Fibroblast of the aortic adventitia (primary cell): ENCODE measurements around the gene CAVIN1. TPM values are rescaled to one million over a fixed set of nuclear protein-coding genes. Genes with fewer than 3 reads are reported as not detected.
"Not testable (repeated sequence)": the region's sequence is repeated elsewhere in the genome, so short reads cannot be mapped to it uniquely, and the experiment has no call there.

Experiments
- DNase-seq: peaks from one replicate; pipeline ENCODE4 v3.0.0-alpha.2; 2010; ENCODE audit warnings: low read depth
- H3K4me3 ChIP-seq: 2 replicates; pipeline ENCODE4 v1.5.1; 2011; ENCODE audit warnings: low read depth, mild to moderate bottlenecking, control low read depth, low read length, moderate library complexity
- small RNA-seq: library from RNA; depleted of rRNA; stranded (forward); fragments of <200 nt; gene quantifications from one replicate; pipeline ENCODE3, GENCODE V24; 2012
- total RNA-seq: library from RNA; depleted of rRNA; stranded (reverse); fragments of >200 nt; gene quantifications from 2 replicates; pipeline ENCODE4 v1.2.3, GENCODE V29; 2012; ENCODE audit warnings: low replicate concordance
- TF ChIP-seq, protein P1 (sequence below): IDR thresholded peaks from 2 replicates; pipeline ENCODE4 v1.5.1; 2011; ENCODE audit warnings: mild to moderate bottlenecking, low read length, control low read depth, inconsistent platforms; ENCODE audit not compliant: insufficient read depth

Gene CAVIN1
- total RNA-seq, 1 donor: 721 TPM

DNA sequence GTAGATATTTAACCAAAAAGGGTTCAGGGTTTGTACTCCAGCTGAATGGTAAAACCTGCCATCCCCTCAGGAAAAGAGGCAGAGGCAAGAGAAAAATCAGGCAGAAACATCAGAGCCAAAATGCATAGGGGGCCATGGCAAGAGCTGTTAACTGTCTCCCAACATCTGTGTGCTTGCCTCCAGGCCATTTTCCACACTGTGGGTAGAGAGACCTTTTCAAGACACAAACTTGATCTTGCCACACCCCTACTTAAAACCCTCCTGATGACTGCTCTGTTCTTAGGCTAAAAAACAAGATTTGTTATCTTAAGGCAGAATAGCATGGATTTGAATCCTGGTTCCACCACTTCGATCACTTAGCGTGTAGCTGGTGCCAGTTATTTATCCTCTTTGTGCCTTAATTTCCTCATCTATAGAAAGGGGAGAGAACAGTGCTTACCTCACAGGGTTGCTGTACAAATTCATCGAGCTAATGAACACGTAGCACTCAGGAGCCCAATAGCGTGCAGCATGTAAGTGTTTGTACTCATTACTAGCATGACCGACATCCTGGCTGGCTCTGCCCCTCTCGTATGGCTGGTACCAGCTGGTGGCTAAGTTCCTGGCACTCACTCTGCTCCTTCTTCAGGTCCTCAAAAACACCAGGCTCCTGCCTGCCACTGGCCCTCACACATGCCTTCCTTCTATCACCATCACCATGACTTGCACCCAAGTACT, 60.7 kb downstream of the CAVIN1 start:
- TF ChIP-seq, protein P1, sequence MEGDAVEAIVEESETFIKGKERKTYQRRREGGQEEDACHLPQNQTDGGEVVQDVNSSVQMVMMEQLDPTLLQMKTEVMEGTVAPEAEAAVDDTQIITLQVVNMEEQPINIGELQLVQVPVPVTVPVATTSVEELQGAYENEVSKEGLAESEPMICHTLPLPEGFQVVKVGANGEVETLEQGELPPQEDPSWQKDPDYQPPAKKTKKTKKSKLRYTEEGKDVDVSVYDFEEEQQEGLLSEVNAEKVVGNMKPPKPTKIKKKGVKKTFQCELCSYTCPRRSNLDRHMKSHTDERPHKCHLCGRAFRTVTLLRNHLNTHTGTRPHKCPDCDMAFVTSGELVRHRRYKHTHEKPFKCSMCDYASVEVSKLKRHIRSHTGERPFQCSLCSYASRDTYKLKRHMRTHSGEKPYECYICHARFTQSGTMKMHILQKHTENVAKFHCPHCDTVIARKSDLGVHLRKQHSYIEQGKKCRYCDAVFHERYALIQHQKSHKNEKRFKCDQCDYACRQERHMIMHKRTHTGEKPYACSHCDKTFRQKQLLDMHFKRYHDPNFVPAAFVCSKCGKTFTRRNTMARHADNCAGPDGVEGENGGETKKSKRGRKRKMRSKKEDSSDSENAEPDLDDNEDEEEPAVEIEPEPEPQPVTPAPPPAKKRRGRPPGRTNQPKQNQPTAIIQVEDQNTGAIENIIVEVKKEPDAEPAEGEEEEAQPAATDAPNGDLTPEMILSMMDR: no peak
- H3K4me3 ChIP-seq: no peak overlapping the region
- DNase-seq: no peak

DNA sequence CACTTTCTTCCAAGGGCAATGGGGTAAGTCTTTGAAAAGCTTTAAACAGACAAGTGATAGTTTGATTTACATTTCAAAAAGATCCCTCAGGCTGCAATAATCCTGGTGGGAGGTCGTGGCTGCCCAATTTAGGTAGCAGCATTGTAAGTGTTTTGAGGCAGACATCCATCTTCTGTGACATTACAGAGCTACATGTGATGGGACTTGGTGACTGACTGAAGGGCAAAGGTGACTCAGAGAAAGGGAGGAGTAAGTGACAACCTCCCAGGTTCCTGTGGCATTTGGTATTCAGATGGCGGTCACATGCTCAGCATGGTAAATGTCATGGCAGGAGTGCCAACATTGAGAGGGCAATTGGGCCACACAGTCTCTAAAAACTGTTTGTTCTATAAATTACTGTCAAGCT, 61.3 kb downstream of the CAVIN1 start:
- DNase-seq: no peak
- H3K4me3 ChIP-seq: no peak overlapping the region
- TF ChIP-seq, protein P1: no peak

GRCh38 chr17:42360388-42360787, 62.7 kb downstream of the CAVIN1 start:
- peak; percentile 52 for DNase-seq
- not testable (repeated sequence) for H3K4me3 ChIP-seq

- no peak for DNase-seq
- no peak overlapping the region for H3K4me3 ChIP-seq
- TF ChIP-seq, protein P1: no peak
Observed at GRCh38 chr17:42359133-42359532, 63.9 kb downstream of the CAVIN1 start.

- DNase-seq: no peak
- TF ChIP-seq, protein P1: no peak
- no peak overlapping the region for H3K4me3 ChIP-seq
Observed at GRCh38 chr17:42358434-42358833, 64.6 kb downstream of the CAVIN1 start.

- no peak overlapping the region for H3K4me3 ChIP-seq
- peak; percentile 86 for DNase-seq
- TF ChIP-seq, protein P1: no peak
Observed at GRCh38 chr17:42354956-42355843, 67.9 kb downstream of the CAVIN1 start.

Small RNA genes within 50 kb of the gene (small RNA-seq; reads per million reads assigned to genes)
- gene RNU7-97P: not detected

Other genes starting within 250 kb of the CAVIN1 start
- 0.09 TPM in 1 of 2 replicates, not detected in the other for gene KCNH4, start 242.1 kb downstream of the CAVIN1 start, total RNA-seq
- not detected in 2 replicates for gene HCRT, start 237.8 kb downstream of the CAVIN1 start, total RNA-seq
- 14.8 and 33.8 TPM in 2 replicates for gene GHDC, start 228.8 kb downstream of the CAVIN1 start, total RNA-seq
- 14.1 and 23.0 TPM in 2 replicates for gene STAT5B, start 146.9 kb downstream of the CAVIN1 start, total RNA-seq
- gene STAT5A, start 134.8 kb downstream of the CAVIN1 start, total RNA-seq: 25.2 and 27.3 TPM in 2 replicates
- 103 and 137 TPM in 2 replicates for gene STAT3, start 34.8 kb downstream of the CAVIN1 start, total RNA-seq
- gene ATP6V0A1, start 35.6 kb upstream of the CAVIN1 start, total RNA-seq: 40.0 and 60.6 TPM in 2 replicates
- gene NAGLU, start 113.0 kb upstream of the CAVIN1 start, total RNA-seq: 28.9 and 41.8 TPM in 2 replicates
- gene HSD17B1, start 129.7 kb upstream of the CAVIN1 start, total RNA-seq: 0.99 and 4.7 TPM in 2 replicates
- gene COASY, start 138.9 kb upstream of the CAVIN1 start, total RNA-seq: 11.0 and 19.1 TPM in 2 replicates
- gene MLX, start 143.8 kb upstream of the CAVIN1 start, total RNA-seq: 10.5 and 41.8 TPM in 2 replicates
- gene PSMC3IP, start 154.5 kb upstream of the CAVIN1 start, total RNA-seq: 0.49 and 18.3 TPM in 2 replicates
- gene RETREG3, start 186.1 kb upstream of the CAVIN1 start, total RNA-seq: 41.1 and 52.6 TPM in 2 replicates
- gene TUBG1, start 186.4 kb upstream of the CAVIN1 start, total RNA-seq: 15.3 and 50.6 TPM in 2 replicates
- 4.3 and 12.1 TPM in 2 replicates for gene TUBG2, start 236.0 kb upstream of the CAVIN1 start, total RNA-seq